ENCODE results near the gene LAMB2.

DNA sequence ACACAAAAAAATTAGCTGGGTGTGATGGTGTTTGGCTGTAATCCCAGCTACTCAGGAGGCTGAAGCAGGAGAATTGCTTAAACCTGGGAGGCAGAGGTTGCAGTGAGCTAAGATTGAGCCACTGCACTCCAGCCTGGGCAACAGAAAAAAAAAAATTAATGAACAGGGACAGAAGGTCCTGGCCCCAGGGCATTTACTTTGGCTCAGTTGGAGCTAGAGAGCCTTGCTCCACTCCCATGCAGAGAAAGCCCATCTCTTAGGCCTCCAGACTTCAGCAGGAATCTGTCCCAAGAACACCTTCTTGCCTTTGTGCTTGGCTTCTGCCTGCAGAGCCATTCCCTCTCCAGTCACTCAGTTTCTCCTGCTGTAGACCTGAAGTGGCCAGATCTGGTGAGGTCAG, 47.3 kb upstream of the LAMB2 start:
- TF ChIP-seq, protein P1, sequence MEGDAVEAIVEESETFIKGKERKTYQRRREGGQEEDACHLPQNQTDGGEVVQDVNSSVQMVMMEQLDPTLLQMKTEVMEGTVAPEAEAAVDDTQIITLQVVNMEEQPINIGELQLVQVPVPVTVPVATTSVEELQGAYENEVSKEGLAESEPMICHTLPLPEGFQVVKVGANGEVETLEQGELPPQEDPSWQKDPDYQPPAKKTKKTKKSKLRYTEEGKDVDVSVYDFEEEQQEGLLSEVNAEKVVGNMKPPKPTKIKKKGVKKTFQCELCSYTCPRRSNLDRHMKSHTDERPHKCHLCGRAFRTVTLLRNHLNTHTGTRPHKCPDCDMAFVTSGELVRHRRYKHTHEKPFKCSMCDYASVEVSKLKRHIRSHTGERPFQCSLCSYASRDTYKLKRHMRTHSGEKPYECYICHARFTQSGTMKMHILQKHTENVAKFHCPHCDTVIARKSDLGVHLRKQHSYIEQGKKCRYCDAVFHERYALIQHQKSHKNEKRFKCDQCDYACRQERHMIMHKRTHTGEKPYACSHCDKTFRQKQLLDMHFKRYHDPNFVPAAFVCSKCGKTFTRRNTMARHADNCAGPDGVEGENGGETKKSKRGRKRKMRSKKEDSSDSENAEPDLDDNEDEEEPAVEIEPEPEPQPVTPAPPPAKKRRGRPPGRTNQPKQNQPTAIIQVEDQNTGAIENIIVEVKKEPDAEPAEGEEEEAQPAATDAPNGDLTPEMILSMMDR (conservative IDR thresholded peaks at IDR 0.05; ENCODE audit: low read length): no peak
- no peak for TF ChIP-seq EZH2phosphoT487 (IDR thresholded peaks at IDR 0.05; ENCODE audit: borderline replicate concordance, low read depth, low read length)

Measured in OCI-LY7 (cell line).